GM20000 (cell line): ENCODE data around the gene C6.
"Not testable (repeated sequence)": the region's sequence is repeated elsewhere in the genome, so short reads cannot be mapped to it uniquely, and the experiment has no call there.

Experiments
- DNase-seq: peaks from one replicate; pipeline ENCODE4 v3.0.0; 2012; ENCODE audit warnings: low spot score
- TF ChIP-seq, protein P1 (sequence below): IDR thresholded peaks from 2 replicates; pipeline ENCODE4 v1.5.1; 2012; ENCODE audit warnings: mild to moderate bottlenecking, control low read depth; ENCODE audit errors: extremely low read depth, missing control alignments

Gene C6

DNA sequence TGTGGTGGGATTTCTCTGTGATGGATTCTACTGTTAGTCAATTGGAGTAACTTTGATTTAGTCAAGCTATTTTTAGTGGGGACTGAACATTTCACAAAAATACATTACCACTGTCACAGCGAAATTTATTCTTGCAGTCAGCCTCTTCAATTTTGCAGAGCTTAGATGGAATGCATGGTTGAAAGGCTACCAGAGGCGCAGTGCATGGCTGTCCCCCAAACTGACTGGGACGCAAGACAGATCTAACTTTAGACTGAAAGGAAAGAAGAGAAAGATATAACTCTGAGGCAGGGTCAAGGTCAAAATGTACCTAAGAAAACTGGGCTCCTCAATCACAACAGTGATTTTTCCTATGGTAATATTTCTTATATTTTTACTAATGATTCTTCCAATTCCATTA, 13.7 kb downstream of the C6 start:
- DNase-seq: no peak
- TF ChIP-seq, protein P1, sequence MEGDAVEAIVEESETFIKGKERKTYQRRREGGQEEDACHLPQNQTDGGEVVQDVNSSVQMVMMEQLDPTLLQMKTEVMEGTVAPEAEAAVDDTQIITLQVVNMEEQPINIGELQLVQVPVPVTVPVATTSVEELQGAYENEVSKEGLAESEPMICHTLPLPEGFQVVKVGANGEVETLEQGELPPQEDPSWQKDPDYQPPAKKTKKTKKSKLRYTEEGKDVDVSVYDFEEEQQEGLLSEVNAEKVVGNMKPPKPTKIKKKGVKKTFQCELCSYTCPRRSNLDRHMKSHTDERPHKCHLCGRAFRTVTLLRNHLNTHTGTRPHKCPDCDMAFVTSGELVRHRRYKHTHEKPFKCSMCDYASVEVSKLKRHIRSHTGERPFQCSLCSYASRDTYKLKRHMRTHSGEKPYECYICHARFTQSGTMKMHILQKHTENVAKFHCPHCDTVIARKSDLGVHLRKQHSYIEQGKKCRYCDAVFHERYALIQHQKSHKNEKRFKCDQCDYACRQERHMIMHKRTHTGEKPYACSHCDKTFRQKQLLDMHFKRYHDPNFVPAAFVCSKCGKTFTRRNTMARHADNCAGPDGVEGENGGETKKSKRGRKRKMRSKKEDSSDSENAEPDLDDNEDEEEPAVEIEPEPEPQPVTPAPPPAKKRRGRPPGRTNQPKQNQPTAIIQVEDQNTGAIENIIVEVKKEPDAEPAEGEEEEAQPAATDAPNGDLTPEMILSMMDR: no peak

DNA sequence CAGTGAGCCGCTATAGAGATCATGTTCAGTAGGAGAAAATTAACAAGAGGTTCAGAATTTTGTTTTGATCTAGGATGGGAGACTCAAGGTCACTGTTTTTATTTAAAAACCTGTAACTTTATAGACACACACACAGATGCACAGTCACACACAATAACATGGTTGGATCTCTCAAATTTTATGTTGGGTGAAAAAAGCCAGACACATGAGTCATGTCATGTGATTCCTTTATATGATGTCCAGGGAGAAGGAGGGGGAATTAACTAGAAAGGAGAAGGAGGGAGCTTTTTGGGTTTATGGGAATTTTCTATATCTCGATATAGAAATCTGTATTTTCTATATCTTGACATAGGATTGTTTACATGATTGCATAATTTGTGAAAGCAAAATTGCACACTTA, 17.1 kb downstream of the C6 start:
- no peak for DNase-seq
- TF ChIP-seq, protein P1: no peak

DNA sequence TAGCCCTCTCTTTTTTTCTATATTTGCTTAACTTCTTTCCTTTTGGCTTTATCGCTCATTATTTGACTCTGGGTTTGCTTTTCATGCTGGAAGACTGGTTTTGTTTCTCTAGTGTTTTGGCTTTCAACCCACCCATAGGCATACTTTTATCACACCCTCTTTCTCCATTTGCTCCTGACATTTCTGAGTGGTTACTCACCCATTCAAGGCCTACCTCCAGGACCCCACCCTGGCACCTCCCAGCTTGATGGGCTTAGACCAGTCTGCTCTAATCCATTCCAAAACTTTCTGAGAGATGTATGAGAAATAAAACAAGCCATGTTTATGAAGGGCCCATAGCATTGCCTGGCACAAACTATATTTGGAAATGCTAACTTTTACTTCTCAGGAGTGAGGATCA, 18.1 kb downstream of the C6 start:
- DNase-seq: no peak
- TF ChIP-seq, protein P1: no peak

GRCh38 chr5:41194339-41194738, 19.0 kb downstream of the C6 start:
- TF ChIP-seq, protein P1: no peak
- no peak for DNase-seq

- TF ChIP-seq, protein P1: no peak
Measured at GRCh38 chr5:41193456-41194205, 19.7 kb downstream of the C6 start.

GRCh38 chr5:41191249-41191648, 22.1 kb downstream of the C6 start:
- TF ChIP-seq, protein P1: no peak
- no peak for DNase-seq

More at GRCh38 chr5:41193456-41194205, 19.7 kb downstream of the C6 start:
- DNase-seq: no peak

- no peak for DNase-seq
- TF ChIP-seq, protein P1: no peak
Measured at GRCh38 chr5:41186143-41186542, 27.2 kb downstream of the C6 start.

- not testable (repeated sequence) for DNase-seq
Measured at GRCh38 chr5:41183331-41183730, 30.0 kb downstream of the C6 start.
